Measurements from ENCODE around the gene ANTXR2.

- TF ChIP-seq CTCF (IDR thresholded peaks at IDR 0.05) = no peak
- no peak for TF ChIP-seq ZFX (IDR thresholded peaks at IDR 0.05; ENCODE audit: borderline replicate concordance)
Observed at GRCh38 chr4:79947386-79947785, 125.6 kb downstream of the ANTXR2 start.

All from 22Rv1 (cell line).